HFFc6 (cell line): ENCODE measurements around the gene CYB561D2. TPM values are rescaled to one million over a fixed set of nuclear protein-coding genes. Genes with fewer than 3 reads are reported as not detected.

Source experiments
- DNase-seq: peaks from one replicate; pipeline ENCODE4 v3.0.0-alpha.2; 2018
- H3K27ac Mint-ChIP-seq: 2 replicates; pipeline ENCODE4 v1.8.0; 2020; ENCODE audit warnings: mild to moderate bottlenecking, mixed read lengths
- H3K27me3 Mint-ChIP-seq: 2 replicates; pipeline ENCODE4 v1.8.0; 2021; ENCODE audit warnings: mild to moderate bottlenecking, moderate library complexity, mixed read lengths; ENCODE audit not compliant: insufficient read depth
- H3K36me3 Mint-ChIP-seq: 2 replicates; pipeline ENCODE4 v1.8.0; 2021; ENCODE audit warnings: low read depth, mixed read lengths
- H3K4me1 Mint-ChIP-seq: 2 replicates; pipeline ENCODE4 v1.8.0; 2020; ENCODE audit warnings: low read depth, mixed read lengths
- H3K4me3 Mint-ChIP-seq: 2 replicates; pipeline ENCODE4 v1.8.0; 2020; ENCODE audit warnings: mild to moderate bottlenecking, moderate library complexity, mixed read lengths
- H3K9me3 Mint-ChIP-seq: 2 replicates; pipeline ENCODE4 v1.8.0; 2020; ENCODE audit warnings: mild to moderate bottlenecking, mixed read lengths
- total RNA-seq, 6 experiments: library from RNA; stranded (reverse); fragmentation: NEBNext Ultra II Directional; extraction: Animal tissue kit (Norgen Biotek cat#: 25700); gene quantifications; 2 replicates in 1 of 6; 3 replicates in 5 of 6; pipeline ENCODE4 v1.2.3, GENCODE V29; 2021
- TF ChIP-seq, protein P1 (sequence below): fragments of 200-600 bp; sonication (generic); IDR thresholded peaks from 2 replicates; pipeline ENCODE4 v1.5.0; 2021; ENCODE audit warnings: antibody characterized with exemption, mild to moderate bottlenecking

The CYB561D2 gene
- total RNA-seq, 6 experiments from 2014 or later, result 20.5 to 25.2 (median 24.0) TPM

DNA sequence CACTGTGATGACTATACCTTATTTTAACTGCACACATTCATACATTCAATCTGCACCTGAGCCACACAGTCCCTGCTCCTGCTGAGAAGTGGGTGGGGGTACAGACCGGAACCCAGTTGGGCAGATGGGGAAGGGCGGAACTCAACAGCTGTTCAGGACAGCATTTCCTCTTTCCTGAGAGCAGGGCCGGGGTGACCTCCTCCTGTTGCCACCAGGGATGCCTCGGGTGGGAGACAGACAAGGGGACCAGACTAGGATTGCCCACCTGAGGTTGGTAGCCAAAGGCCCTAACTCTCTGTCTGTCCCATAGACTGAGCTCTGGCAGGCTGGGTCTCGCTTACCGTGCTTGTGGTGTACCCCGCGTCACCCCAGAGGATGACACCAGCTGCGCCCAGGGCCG, 32.0 kb upstream of the CYB561D2 start:
- DNase-seq, result no peak
- peaks cover 2% of the 10 kb centered on the region for H3K27me3 Mint-ChIP-seq
- no peak overlapping the region for H3K4me3 Mint-ChIP-seq
- peaks cover 27% of the 10 kb centered on the region for H3K4me1 Mint-ChIP-seq
- peaks cover 12% of the 10 kb centered on the region for H3K36me3 Mint-ChIP-seq
- H3K27ac Mint-ChIP-seq, result no peak overlapping the region
- H3K9me3 Mint-ChIP-seq, result no peaks in the 10 kb centered on the region
- TF ChIP-seq, protein P1, sequence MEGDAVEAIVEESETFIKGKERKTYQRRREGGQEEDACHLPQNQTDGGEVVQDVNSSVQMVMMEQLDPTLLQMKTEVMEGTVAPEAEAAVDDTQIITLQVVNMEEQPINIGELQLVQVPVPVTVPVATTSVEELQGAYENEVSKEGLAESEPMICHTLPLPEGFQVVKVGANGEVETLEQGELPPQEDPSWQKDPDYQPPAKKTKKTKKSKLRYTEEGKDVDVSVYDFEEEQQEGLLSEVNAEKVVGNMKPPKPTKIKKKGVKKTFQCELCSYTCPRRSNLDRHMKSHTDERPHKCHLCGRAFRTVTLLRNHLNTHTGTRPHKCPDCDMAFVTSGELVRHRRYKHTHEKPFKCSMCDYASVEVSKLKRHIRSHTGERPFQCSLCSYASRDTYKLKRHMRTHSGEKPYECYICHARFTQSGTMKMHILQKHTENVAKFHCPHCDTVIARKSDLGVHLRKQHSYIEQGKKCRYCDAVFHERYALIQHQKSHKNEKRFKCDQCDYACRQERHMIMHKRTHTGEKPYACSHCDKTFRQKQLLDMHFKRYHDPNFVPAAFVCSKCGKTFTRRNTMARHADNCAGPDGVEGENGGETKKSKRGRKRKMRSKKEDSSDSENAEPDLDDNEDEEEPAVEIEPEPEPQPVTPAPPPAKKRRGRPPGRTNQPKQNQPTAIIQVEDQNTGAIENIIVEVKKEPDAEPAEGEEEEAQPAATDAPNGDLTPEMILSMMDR, result no peak

GRCh38 chr3:50319181-50319893, 31.3 kb upstream of the CYB561D2 start:
- TF ChIP-seq, protein P1, result no peak
- peaks cover 21% of the 10 kb centered on the region for H3K4me1 Mint-ChIP-seq
- H3K9me3 Mint-ChIP-seq, result no peaks in the 10 kb centered on the region
- no peak overlapping the region for H3K27ac Mint-ChIP-seq
- 0 out of 2 replicates have a peak overlapping the region, but pooled peaks have one; percentile 20 for H3K4me3 Mint-ChIP-seq
- H3K36me3 Mint-ChIP-seq, result peaks cover 12% of the 10 kb centered on the region
- no peak for DNase-seq
- H3K27me3 Mint-ChIP-seq, result peaks cover 2% of the 10 kb centered on the region

GRCh38 chr3:50319894-50320625, 30.6 kb upstream of the CYB561D2 start:
- no peak for DNase-seq

DNA sequence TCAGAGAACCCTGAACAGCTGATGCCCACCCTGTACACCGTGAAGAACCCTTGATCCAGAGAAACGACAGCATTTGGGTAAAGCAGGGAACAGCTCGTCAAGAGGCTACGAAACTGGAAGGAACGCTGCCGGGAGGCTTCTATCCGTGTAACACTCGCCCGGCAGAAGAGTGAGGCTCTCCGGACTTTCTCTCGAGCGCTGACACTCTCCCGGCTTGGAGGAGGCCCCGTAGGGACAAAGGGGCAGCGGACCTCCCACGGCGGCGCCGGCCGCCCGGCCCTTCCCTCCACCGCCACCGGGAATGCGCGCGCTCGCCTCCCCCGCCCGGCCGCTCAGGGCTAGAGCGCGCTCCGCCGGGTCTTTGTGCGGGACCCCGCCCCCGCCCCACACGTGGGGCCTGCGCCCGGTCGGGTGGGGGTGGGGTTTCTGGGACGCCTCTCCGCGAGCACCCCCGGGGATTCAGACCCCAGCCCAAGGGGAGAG, 29.8 kb upstream of the CYB561D2 start:
- peaks cover 21% of the 10 kb centered on the region for H3K4me1 Mint-ChIP-seq
- H3K36me3 Mint-ChIP-seq, result peaks cover 7% of the 10 kb centered on the region
- TF ChIP-seq, protein P1, result no peak
- H3K9me3 Mint-ChIP-seq, result no peaks in the 10 kb centered on the region
- no peak for DNase-seq
- H3K27ac Mint-ChIP-seq, result peak overlapping the region; percentile 71
- H3K4me3 Mint-ChIP-seq, result peak overlapping the region; percentile 93
- H3K27me3 Mint-ChIP-seq, result peaks cover 2% of the 10 kb centered on the region

More at GRCh38 chr3:50319894-50320625, 30.6 kb upstream of the CYB561D2 start:
- Mint-ChIP-seq H3K36me3 (peaks cover 11% of the 10 kb centered on the region), H3K4me3 (peak overlapping the region; percentile 93), H3K4me1 (peaks cover 21% of the 10 kb centered on the region), H3K9me3 (no peaks in the 10 kb centered on the region), H3K27me3 (peaks cover 2% of the 10 kb centered on the region), H3K27ac (peak overlapping the region; percentile 71; the same call in 1 of the 2 replicates)
- TF ChIP-seq, protein P1, result peak; percentile 36; the same call in 1 of the 2 replicates

GRCh38 chr3:50321336-50322114, 29.1 kb upstream of the CYB561D2 start:
- Mint-ChIP-seq H3K4me3 (peak overlapping the region; percentile 88), H3K27ac (peak overlapping the region; percentile 98), H3K4me1 (peaks cover 18% of the 10 kb centered on the region), H3K27me3 (peaks cover 2% of the 10 kb centered on the region), H3K9me3 (no peaks in the 10 kb centered on the region), H3K36me3 (peaks cover 3% of the 10 kb centered on the region)
- TF ChIP-seq, protein P1, result peak; percentile 67
- DNase-seq, result peak; percentile 77
